HEK293T (cell line): ENCODE measurements around the gene SHLD1.

Experiments
- ARNT ChIP-seq: fragments of 450-650 bp; IDR thresholded peaks from 2 replicates; pipeline ENCODE4 v1.6.1; 2017; ENCODE audit warnings: mild to moderate bottlenecking
- BHLHE40 ChIP-seq: fragments of 450-650 bp; IDR thresholded peaks from 2 replicates; pipeline ENCODE4 v1.6.1; 2016; ENCODE audit warnings: mild to moderate bottlenecking, moderate library complexity, borderline replicate concordance
- FOXK2 ChIP-seq: fragments of 450-650 bp; IDR thresholded peaks from 2 replicates; pipeline ENCODE4 v1.6.1; 2016; ENCODE audit warnings: mild to moderate bottlenecking
- L3MBTL2 ChIP-seq: fragments of 450-650 bp; conservative IDR thresholded peaks from 2 replicates; pipeline ENCODE4 v1.6.1; 2016; ENCODE audit warnings: mild to moderate bottlenecking
- SP1 ChIP-seq: fragments of 450-650 bp; IDR thresholded peaks from 2 replicates; pipeline ENCODE4 v1.6.1; 2017
- TARDBP ChIP-seq: fragments of 450-650 bp; IDR thresholded peaks from 2 replicates; pipeline ENCODE4 v1.6.1; 2016
- ZNF384 ChIP-seq: fragments of 450-650 bp; IDR thresholded peaks from 2 replicates; pipeline ENCODE4 v1.6.1; 2016

DNA sequence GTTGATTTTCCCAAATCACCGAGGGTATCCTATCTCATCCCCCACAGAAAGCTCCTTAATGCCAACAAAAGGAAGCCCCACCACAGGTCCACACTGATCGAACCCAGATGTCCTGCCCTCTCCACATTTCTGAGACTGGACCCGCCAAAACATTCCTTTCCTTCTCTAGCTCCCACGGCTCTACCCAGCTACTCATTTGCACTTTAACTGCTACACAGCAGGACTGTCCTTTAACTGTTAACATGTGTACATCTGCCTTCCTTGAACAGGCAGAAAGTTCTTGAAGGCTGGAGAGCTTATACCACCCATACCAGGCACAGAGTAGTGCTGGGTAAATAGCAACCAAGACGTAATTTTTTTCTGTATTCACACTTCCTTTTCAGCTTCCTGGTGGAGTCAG lies 131.5 kb downstream of the SHLD1 start:
- TF ChIP-seq SP1 (no peak), BHLHE40 (no peak), ZNF384 (no peak), ARNT (no peak), TARDBP (no peak), L3MBTL2 (no peak), FOXK2 (no peak)
